ENCODE results near the gene NRGN.

DNA sequence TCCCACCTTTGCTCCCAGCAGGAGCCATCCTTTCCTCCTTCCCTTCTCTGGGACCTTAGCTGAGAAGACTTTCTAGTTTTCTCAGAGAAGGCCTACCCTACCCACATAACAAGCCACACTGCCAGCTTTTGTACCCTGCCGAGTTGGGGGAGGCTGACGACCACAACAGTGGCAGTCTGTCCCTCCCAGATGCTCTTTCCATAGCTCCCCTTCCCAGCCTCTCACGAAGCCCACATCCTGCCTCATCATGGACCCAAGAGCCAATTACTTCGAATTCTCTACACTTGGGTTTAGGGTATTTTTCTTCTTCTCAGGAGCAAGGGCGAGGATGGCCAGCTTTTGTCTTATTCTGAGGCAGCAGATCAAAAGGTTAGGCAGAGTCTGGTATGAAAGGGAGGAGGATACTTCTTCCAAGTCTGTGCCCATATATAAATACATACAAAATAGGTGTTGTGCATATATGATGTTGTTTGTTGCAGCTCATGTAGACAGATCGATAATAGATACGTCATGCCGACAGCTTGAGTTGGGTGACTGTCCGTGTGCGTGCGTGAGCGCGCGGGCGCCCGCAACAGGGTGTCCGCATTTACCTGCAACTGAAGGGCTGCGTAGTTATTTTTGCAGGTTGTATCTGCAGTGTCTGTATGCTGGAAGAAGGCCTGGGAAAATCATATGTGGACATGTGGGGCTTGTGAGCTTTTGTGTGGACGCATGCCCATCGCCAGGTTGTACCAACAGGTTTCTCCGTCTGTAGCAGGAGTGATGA lies 846 bp upstream of the NRGN start:
- TF ChIP-seq CTCF (IDR thresholded peaks at IDR 0.05) (no peak), POLR2A (IDR thresholded peaks at IDR 0.05) (no peak)

Measured in tibial nerve (tissue), 3 donors.